Tibial artery (tissue), 4 donors: ENCODE data around the gene TRIM54.
"Not testable (repeated sequence)": the region's sequence is repeated elsewhere in the genome, so short reads cannot be mapped to it uniquely, and the experiment has no call there.

Experiments used
- DNase-seq, 2 donors: peaks; one replicate each; pipeline ENCODE4 v3.0.0-alpha.2; 2019
- H3K27ac ChIP-seq, 2 donors: fragments of 200-600 bp; sonication (generic) in 1 of 2; 1 replicate in 1 of 2; 2 replicates in 1 of 2; pipeline ENCODE4 v1.5.1; 2018 to 2019; ENCODE audit warnings: mild to moderate bottlenecking in 1 of 2
- H3K27me3 ChIP-seq, 2 donors: fragments of 200-600 bp; sonication (generic) in 1 of 2; one replicate each; pipeline versions ENCODE4 v1.5.1 to v1.6.0; 2016 to 2019
- H3K36me3 ChIP-seq, 3 donors: fragments of 200-600 bp; sonication (generic) in 2 of 3; one replicate each; pipeline ENCODE4 v1.5.1; 2016 to 2019; ENCODE audit warnings: mild to moderate bottlenecking in 2 of 3
- H3K4me1 ChIP-seq, 4 donors: fragments of 200-600 bp; sonication (generic) in 2 of 4; 1 replicate in 3 of 4; 2 replicates in 1 of 4; pipeline ENCODE4 v1.5.1; 2016 to 2019
- H3K4me3 ChIP-seq, 2 donors: fragments of 200-600 bp; sonication (generic) in 1 of 2; 1 replicate in 1 of 2; 2 replicates in 1 of 2; pipeline ENCODE4 v1.5.1; 2018 to 2019; ENCODE audit warnings: mild to moderate bottlenecking in 2 of 2
- H3K9me3 ChIP-seq, 3 donors: fragments of 200-600 bp; sonication (generic) in 1 of 3; one replicate each; pipeline ENCODE4 v1.5.1; 2016 to 2019
- CTCF ChIP-seq, 2 experiments: fragments of 200-600 bp in 1 of 2; fragments of 450-650 bp in 1 of 2; IDR thresholded peaks; one replicate each; pipeline ENCODE4 v1.5.1; 2017 to 2019; ENCODE audit warnings: antibody characterized with exemption in 2 of 2, mild to moderate bottlenecking in 1 of 2, moderate library complexity in 1 of 2
- intact Hi-C: fragments of 100-400 bp; cut with DNase I; formaldehyde crosslinking; loops from one replicate; pipeline ENCODE4 v1.15.0; 2023; ENCODE audit warnings: low total_unique reads

Gene TRIM54

GRCh38 chr2:27271631-27272340, 10.4 kb upstream of the TRIM54 start:
- peaks cover 0 to 21% of the 10 kb centered on the region in 2 donors for H3K27me3 ChIP-seq
- H3K27ac ChIP-seq: no peak overlapping the region
- no peak for DNase-seq
- no peak overlapping the region for H3K4me3 ChIP-seq
- intact Hi-C loops: no loop called here
- no peak for TF ChIP-seq CTCF (IDR thresholded peaks at IDR 0.05)
- no peaks in the 10 kb centered on the region for H3K4me1 ChIP-seq
- no peaks in the 10 kb centered on the region for H3K36me3 ChIP-seq
- no peaks in the 10 kb centered on the region for H3K9me3 ChIP-seq

- H3K9me3 ChIP-seq, H3K36me3 ChIP-seq, H3K4me1 ChIP-seq, DNase-seq, intact Hi-C loops, H3K27ac ChIP-seq, H3K4me3 ChIP-seq: not testable (repeated sequence)
- peaks cover 0 to 21% of the 10 kb centered on the region in 2 donors for H3K27me3 ChIP-seq
Observed at GRCh38 chr2:27272537-27273522, 9.4 kb upstream of the TRIM54 start.

- Histone ChIP-seq H3K4me1 (peaks cover 0 to 2% (median 0%) of the 10 kb centered on the region in 4 donors), H3K9me3 (no peaks in the 10 kb centered on the region), H3K27ac (no peak within 1 kb of the TSS), H3K4me3 (no peak within 1 kb of the TSS), H3K27me3 (peaks cover 0 to 25% of the 10 kb centered on the region in 2 donors), H3K36me3 (no peaks in the 10 kb centered on the region)
- DNase-seq: no peak
- TF ChIP-seq CTCF (IDR thresholded peaks at IDR 0.05): no peak
- intact Hi-C loops: no loop called here
Observed at GRCh38 chr2:27275211-27276150, 6.7 kb upstream of the TRIM54 start, which contains the start of gene DNAJC5G. DNAJC5G (plus strand) TSS chr2:27275433; CDS start chr2:27276729, 1,296 bp downstream.

GRCh38 chr2:27278010-27278409, 4.2 kb upstream of the TRIM54 start:
- H3K9me3 ChIP-seq: no peaks in the 10 kb centered on the region
- DNase-seq: no peak
- H3K36me3 ChIP-seq: no peaks in the 10 kb centered on the region
- peaks cover 0 to 2% (median 0%) of the 10 kb centered on the region in 4 donors for H3K4me1 ChIP-seq
- intact Hi-C loops: no loop called here
- no peak overlapping the region for H3K27ac ChIP-seq
- H3K27me3 ChIP-seq: peaks cover 0 to 36% of the 10 kb centered on the region in 2 donors
- H3K4me3 ChIP-seq: no peak overlapping the region
- no peak for TF ChIP-seq CTCF (IDR thresholded peaks at IDR 0.05)

GRCh38 chr2:27280826-27281225, 1.4 kb upstream of the TRIM54 start:
- H3K36me3 ChIP-seq: no peaks in the 10 kb centered on the region
- DNase-seq: no peak
- H3K4me1 ChIP-seq: peaks cover 0 to 2% (median 0%) of the 10 kb centered on the region in 4 donors
- no peaks in the 10 kb centered on the region for H3K9me3 ChIP-seq
- H3K4me3 ChIP-seq: no peak overlapping the region
- H3K27me3 ChIP-seq: peaks cover 0 to 38% of the 10 kb centered on the region in 2 donors
- intact Hi-C loops: loop anchor here (2.0 to 10.0 kb wide), 2 partner anchors 182 to 326 kb away; no protein-coding TSS in a partner anchor
- H3K27ac ChIP-seq: no peak overlapping the region
- TF ChIP-seq CTCF (IDR thresholded peaks at IDR 0.05): no peak
